ENCODE measurements around the gene INO80D. TPM values are rescaled to one million over a fixed set of nuclear protein-coding genes. Genes with fewer than 3 reads are reported as not detected.

Gene INO80D
- total and polyA plus RNA-seq, 2 of the 13 experiments (the other 11 are each of a cell fraction or from before 2014, with no cell fraction given) = 7.6 to 7.9 TPM

DNA sequence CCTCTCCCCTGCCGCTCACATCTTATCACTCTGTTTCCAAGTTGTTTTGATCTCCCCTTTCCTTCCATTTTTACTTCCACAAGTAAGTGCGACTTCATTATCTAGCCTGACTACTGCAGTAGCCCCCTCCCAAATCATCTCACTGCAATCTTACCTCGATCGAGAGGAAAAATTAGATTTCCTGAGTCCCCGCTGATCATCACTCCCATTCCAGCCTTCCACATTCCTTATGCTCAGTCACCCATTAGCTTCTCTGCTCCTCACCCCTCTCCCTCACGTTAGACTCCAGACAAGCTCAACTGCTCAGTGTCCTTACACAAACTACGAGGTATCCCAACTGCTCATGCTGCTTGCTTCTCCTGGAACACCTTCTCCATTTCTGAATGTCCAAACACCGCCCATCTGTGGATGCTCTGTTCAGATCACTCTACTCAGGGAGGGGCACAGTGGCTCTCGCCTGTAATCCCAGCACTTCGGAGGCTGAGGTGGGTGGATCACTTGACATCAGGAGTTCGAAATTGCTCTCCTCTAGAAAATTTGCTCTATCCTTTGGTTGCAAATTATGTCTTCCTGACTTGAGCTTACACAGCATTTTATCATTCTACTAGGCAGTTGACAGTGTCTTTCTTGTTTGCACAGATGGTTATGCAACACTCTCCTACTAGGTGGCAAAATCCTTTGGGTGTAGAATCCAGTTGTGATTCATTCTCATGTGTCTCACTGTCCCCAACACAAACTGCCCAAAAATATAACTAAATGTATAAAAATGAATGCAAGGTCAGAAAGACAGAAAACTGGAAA lies 96.5 kb downstream of the INO80D start (continued):
- TF ChIP-seq, protein P1, sequence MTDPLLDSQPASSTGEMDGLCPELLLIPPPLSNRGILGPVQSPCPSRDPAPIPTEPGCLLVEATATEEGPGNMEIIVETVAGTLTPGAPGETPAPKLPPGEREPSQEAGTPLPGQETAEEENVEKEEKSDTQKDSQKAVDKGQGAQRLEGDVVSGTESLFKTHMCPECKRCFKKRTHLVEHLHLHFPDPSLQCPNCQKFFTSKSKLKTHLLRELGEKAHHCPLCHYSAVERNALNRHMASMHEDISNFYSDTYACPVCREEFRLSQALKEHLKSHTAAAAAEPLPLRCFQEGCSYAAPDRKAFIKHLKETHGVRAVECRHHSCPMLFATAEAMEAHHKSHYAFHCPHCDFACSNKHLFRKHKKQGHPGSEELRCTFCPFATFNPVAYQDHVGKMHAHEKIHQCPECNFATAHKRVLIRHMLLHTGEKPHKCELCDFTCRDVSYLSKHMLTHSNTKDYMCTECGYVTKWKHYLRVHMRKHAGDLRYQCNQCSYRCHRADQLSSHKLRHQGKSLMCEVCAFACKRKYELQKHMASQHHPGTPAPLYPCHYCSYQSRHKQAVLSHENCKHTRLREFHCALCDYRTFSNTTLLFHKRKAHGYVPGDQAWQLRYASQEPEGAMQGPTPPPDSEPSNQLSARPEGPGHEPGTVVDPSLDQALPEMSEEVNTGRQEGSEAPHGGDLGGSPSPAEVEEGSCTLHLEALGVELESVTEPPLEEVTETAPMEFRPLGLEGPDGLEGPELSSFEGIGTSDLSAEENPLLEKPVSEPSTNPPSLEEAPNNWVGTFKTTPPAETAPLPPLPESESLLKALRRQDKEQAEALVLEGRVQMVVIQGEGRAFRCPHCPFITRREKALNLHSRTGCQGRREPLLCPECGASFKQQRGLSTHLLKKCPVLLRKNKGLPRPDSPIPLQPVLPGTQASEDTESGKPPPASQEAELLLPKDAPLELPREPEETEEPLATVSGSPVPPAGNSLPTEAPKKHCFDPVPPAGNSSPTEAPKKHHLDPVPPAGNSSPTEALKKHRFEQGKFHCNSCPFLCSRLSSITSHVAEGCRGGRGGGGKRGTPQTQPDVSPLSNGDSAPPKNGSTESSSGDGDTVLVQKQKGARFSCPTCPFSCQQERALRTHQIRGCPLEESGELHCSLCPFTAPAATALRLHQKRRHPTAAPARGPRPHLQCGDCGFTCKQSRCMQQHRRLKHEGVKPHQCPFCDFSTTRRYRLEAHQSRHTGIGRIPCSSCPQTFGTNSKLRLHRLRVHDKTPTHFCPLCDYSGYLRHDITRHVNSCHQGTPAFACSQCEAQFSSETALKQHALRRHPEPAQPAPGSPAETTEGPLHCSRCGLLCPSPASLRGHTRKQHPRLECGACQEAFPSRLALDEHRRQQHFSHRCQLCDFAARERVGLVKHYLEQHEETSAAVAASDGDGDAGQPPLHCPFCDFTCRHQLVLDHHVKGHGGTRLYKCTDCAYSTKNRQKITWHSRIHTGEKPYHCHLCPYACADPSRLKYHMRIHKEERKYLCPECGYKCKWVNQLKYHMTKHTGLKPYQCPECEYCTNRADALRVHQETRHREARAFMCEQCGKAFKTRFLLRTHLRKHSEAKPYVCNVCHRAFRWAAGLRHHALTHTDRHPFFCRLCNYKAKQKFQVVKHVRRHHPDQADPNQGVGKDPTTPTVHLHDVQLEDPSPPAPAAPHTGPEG (CRISPR knock-in tag; IDR thresholded peaks at IDR 0.05) = no peak
- TF ChIP-seq MTA1 (CRISPR knock-in tag; IDR thresholded peaks at IDR 0.05; ENCODE audit: borderline replicate concordance) (no peak), ZNF441 (CRISPR knock-in tag; IDR thresholded peaks at IDR 0.05; ENCODE audit: borderline replicate concordance) (no peak), ZNF781 (CRISPR knock-in tag; IDR thresholded peaks at IDR 0.05; ENCODE audit: borderline replicate concordance, not compliant biosample characterization) (no peak), TAF1 (CRISPR knock-in tag; IDR thresholded peaks at IDR 0.05) (no peak), HDAC6 (IDR thresholded peaks at IDR 0.05; ENCODE audit: low read depth, low read length) (no peak), SYNCRIP (IDR thresholded peaks at IDR 0.05; ENCODE audit: insufficient read depth, low read depth, low read length) (no peak), ZNF30 (CRISPR knock-in tag; IDR thresholded peaks at IDR 0.05) (no peak), PCBP2 (optimal IDR thresholded peaks at IDR 0.05; ENCODE audit: low read depth, low read length, poor library complexity, severe bottlenecking) (no peak), ATF7 (IDR thresholded peaks at IDR 0.05) (no peak), ATF7 (CRISPR knock-in tag; IDR thresholded peaks at IDR 0.05) (no peak), ZNF672 (CRISPR knock-in tag; IDR thresholded peaks at IDR 0.05) (no peak)
- TF ChIP-seq, protein P2, sequence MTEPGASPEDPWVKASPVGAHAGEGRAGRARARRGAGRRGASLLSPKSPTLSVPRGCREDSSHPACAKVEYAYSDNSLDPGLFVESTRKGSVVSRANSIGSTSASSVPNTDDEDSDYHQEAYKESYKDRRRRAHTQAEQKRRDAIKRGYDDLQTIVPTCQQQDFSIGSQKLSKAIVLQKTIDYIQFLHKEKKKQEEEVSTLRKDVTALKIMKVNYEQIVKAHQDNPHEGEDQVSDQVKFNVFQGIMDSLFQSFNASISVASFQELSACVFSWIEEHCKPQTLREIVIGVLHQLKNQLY (CRISPR knock-in tag; IDR thresholded peaks at IDR 0.05) = no peak
- TF ChIP-seq, protein P3, sequence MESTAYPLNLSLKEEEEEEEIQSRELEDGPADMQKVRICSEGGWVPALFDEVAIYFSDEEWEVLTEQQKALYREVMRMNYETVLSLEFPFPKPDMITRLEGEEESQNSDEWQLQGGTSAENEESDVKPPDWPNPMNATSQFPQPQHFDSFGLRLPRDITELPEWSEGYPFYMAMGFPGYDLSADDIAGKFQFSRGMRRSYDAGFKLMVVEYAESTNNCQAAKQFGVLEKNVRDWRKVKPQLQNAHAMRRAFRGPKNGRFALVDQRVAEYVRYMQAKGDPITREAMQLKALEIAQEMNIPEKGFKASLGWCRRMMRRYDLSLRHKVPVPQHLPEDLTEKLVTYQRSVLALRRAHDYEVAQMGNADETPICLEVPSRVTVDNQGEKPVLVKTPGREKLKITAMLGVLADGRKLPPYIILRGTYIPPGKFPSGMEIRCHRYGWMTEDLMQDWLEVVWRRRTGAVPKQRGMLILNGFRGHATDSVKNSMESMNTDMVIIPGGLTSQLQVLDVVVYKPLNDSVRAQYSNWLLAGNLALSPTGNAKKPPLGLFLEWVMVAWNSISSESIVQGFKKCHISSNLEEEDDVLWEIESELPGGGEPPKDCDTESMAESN (CRISPR knock-in tag; conservative IDR thresholded peaks at IDR 0.05) = no peak
- TF ChIP-seq, protein P4, sequence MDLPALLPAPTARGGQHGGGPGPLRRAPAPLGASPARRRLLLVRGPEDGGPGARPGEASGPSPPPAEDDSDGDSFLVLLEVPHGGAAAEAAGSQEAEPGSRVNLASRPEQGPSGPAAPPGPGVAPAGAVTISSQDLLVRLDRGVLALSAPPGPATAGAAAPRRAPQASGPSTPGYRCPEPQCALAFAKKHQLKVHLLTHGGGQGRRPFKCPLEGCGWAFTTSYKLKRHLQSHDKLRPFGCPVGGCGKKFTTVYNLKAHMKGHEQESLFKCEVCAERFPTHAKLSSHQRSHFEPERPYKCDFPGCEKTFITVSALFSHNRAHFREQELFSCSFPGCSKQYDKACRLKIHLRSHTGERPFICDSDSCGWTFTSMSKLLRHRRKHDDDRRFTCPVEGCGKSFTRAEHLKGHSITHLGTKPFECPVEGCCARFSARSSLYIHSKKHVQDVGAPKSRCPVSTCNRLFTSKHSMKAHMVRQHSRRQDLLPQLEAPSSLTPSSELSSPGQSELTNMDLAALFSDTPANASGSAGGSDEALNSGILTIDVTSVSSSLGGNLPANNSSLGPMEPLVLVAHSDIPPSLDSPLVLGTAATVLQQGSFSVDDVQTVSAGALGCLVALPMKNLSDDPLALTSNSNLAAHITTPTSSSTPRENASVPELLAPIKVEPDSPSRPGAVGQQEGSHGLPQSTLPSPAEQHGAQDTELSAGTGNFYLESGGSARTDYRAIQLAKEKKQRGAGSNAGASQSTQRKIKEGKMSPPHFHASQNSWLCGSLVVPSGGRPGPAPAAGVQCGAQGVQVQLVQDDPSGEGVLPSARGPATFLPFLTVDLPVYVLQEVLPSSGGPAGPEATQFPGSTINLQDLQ (CRISPR knock-in tag; IDR thresholded peaks at IDR 0.05) = no peak

All from HepG2 (cell line).